Loucy (cell line): ENCODE data around the gene IL6.
"Not testable (repeated sequence)": the region's sequence is repeated elsewhere in the genome, so short reads cannot be mapped to it uniquely, and the experiment has no call there.

Source experiments
- H2AFZ ChIP-seq: fragments of 200-600 bp; sonication (generic); 2 replicates; pipeline ENCODE4 v1.6.0; 2016; ENCODE audit warnings: antibody characterized with exemption, mild to moderate bottlenecking, low read length, moderate library complexity
- H3F3A ChIP-seq: fragments of 200-600 bp; 2 replicates; pipeline ENCODE4 v1.6.0; 2016; ENCODE audit warnings: antibody characterized with exemption, low read depth, mild to moderate bottlenecking
- H3K27me3 ChIP-seq: fragments of 200-600 bp; sonication (generic); 2 replicates; pipeline ENCODE4 v1.6.1; 2014; ENCODE audit warnings: low read length, mild to moderate bottlenecking; ENCODE audit not compliant: insufficient read depth, poor library complexity, severe bottlenecking
- H3K36me3 ChIP-seq: fragments of 200-600 bp; sonication (generic); 2 replicates; pipeline ENCODE4 v1.6.1; 2016; ENCODE audit warnings: low read length; ENCODE audit not compliant: insufficient read depth
- H3K4me1 ChIP-seq: fragments of 200-600 bp; sonication (generic); 2 replicates; pipeline ENCODE4 v1.5.1; 2014; ENCODE audit warnings: low read length, mild to moderate bottlenecking; ENCODE audit not compliant: insufficient read depth, poor library complexity, severe bottlenecking
- H3K4me2 ChIP-seq: fragments of 200-600 bp; sonication (generic); 2 replicates; pipeline ENCODE4 v1.6.0; 2014; ENCODE audit warnings: antibody characterized with exemption, low read length, low read depth, mild to moderate bottlenecking; ENCODE audit not compliant: poor library complexity, severe bottlenecking
- H3K4me3 ChIP-seq: fragments of 200-600 bp; sonication (generic); 2 replicates; pipeline ENCODE4 v1.5.1; 2014; ENCODE audit warnings: low read length, mild to moderate bottlenecking, mixed read lengths; ENCODE audit not compliant: poor library complexity, severe bottlenecking
- H3K79me2 ChIP-seq: fragments of 200-600 bp; sonication (generic); 2 replicates; pipeline ENCODE4 v1.6.1; 2014; ENCODE audit warnings: low read length; ENCODE audit not compliant: insufficient read depth
- H3K9ac ChIP-seq: fragments of 200-600 bp; sonication (generic); 2 replicates; pipeline ENCODE4 v1.6.0; 2014; ENCODE audit warnings: mild to moderate bottlenecking, low read depth, low read length, moderate library complexity; ENCODE audit not compliant: poor library complexity, severe bottlenecking
- H3K9me2 ChIP-seq: fragments of 200-600 bp; sonication (generic); replicated peaks from 2 replicates; pipeline ENCODE4 v1.6.1; 2016; ENCODE audit warnings: low read depth, low read length, mixed read lengths
- H3K9me3 ChIP-seq: fragments of 200-600 bp; sonication (generic); 2 replicates; pipeline ENCODE4 v1.6.1; 2014; ENCODE audit warnings: mild to moderate bottlenecking, antibody characterized with exemption, low read length, low read depth; ENCODE audit not compliant: insufficient read depth
- H4K20me1 ChIP-seq: fragments of 200-600 bp; sonication (generic); 2 replicates; pipeline ENCODE4 v1.6.0; 2014; ENCODE audit warnings: antibody characterized with exemption, low read length, mild to moderate bottlenecking; ENCODE audit not compliant: insufficient read depth, poor library complexity, severe bottlenecking
- EZH2phosphoT487 ChIP-seq: fragments of 200-600 bp; IDR thresholded peaks from 2 replicates; pipeline ENCODE4 v1.6.1; 2018; ENCODE audit warnings: antibody characterized with exemption, mild to moderate bottlenecking, moderate library complexity, borderline replicate concordance
- TF ChIP-seq, protein P1 (sequence below): fragments of 200-600 bp; sonication (generic); conservative IDR thresholded peaks from 2 replicates; pipeline ENCODE4 v1.5.1; 2014; ENCODE audit warnings: mild to moderate bottlenecking, antibody characterized with exemption, low read length

The IL6 gene

DNA sequence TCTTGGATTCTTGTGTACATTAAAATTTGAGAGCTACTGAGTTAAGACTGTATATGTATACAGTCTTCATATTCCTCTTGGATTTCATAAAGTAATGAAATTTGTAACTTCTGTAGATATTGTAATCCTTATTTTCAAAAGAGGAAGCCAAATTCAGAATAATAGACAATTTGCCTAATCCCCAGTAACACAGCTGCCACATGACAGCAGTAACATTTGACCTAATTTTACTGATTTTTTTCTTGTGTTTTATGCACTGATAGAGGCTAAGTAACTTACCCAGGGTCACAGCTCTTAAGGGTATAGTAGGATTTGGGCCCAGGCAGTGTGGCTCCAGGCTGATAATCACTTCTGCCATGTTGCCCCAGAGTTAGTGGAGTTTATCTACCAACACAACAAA is 40.4 kb upstream of the IL6 start:
- H3K36me3 ChIP-seq, result no peaks in the 10 kb centered on the region
- no peaks in the 10 kb centered on the region for H3K27me3 ChIP-seq
- no peaks in the 10 kb centered on the region for H3K79me2 ChIP-seq
- TF ChIP-seq EZH2phosphoT487, result no peak
- H3K4me3 ChIP-seq, result no peak overlapping the region
- no peaks in the 10 kb centered on the region for H3K9me2 ChIP-seq
- no peaks in the 10 kb centered on the region for H3F3A ChIP-seq
- no peak overlapping the region for H2AFZ ChIP-seq
- H3K4me2 ChIP-seq, result no peak overlapping the region
- no peaks in the 10 kb centered on the region for H3K4me1 ChIP-seq
- H4K20me1 ChIP-seq, result no peaks in the 10 kb centered on the region
- H3K9ac ChIP-seq, result no peak overlapping the region
- no peaks in the 10 kb centered on the region for H3K9me3 ChIP-seq

- no peaks in the 10 kb centered on the region for H3K4me1 ChIP-seq
- no peak overlapping the region for H3K4me3 ChIP-seq
- no peaks in the 10 kb centered on the region for H3K9me2 ChIP-seq
- H3K36me3 ChIP-seq, result no peaks in the 10 kb centered on the region
- no peaks in the 10 kb centered on the region for H3K9me3 ChIP-seq
- no peak overlapping the region for H2AFZ ChIP-seq
- no peaks in the 10 kb centered on the region for H3K79me2 ChIP-seq
- H3F3A ChIP-seq, result no peaks in the 10 kb centered on the region
- no peak overlapping the region for H3K9ac ChIP-seq
- no peak overlapping the region for H3K4me2 ChIP-seq
- H3K27me3 ChIP-seq, result no peaks in the 10 kb centered on the region
- TF ChIP-seq EZH2phosphoT487, result no peak
- TF ChIP-seq, protein P1, sequence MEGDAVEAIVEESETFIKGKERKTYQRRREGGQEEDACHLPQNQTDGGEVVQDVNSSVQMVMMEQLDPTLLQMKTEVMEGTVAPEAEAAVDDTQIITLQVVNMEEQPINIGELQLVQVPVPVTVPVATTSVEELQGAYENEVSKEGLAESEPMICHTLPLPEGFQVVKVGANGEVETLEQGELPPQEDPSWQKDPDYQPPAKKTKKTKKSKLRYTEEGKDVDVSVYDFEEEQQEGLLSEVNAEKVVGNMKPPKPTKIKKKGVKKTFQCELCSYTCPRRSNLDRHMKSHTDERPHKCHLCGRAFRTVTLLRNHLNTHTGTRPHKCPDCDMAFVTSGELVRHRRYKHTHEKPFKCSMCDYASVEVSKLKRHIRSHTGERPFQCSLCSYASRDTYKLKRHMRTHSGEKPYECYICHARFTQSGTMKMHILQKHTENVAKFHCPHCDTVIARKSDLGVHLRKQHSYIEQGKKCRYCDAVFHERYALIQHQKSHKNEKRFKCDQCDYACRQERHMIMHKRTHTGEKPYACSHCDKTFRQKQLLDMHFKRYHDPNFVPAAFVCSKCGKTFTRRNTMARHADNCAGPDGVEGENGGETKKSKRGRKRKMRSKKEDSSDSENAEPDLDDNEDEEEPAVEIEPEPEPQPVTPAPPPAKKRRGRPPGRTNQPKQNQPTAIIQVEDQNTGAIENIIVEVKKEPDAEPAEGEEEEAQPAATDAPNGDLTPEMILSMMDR, result no peak
- no peaks in the 10 kb centered on the region for H4K20me1 ChIP-seq
These were observed 38.9 kb upstream of the IL6 start for GRCh38 chr7:22688084-22688483.

DNA sequence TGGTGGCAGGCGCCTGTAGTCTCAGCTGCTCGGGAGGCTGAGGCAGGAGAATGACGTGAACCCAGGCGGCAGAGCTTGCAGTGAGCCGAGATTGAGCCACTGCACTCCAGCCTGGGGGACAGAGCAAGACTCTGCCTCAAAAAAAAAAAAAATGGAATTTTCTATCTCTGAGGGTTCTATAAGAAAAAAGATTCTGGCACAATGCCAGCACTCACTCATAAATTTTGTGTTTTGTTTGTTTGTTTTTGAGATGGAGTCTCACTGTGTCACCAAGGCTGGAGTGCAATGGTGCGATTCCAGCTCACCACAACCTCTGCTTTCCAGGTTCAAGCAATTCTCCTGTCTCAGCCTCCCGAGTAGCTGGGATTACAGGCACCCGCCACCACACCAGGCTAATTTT is 38.1 kb upstream of the IL6 start:
- not testable (repeated sequence) for H3K9me3 ChIP-seq, H3F3A ChIP-seq, H3K4me3 ChIP-seq, H4K20me1 ChIP-seq, H3K9ac ChIP-seq, H2AFZ ChIP-seq, H3K4me1 ChIP-seq, H3K79me2 ChIP-seq, H3K36me3 ChIP-seq, H3K4me2 ChIP-seq, H3K9me2 ChIP-seq, H3K27me3 ChIP-seq

DNA sequence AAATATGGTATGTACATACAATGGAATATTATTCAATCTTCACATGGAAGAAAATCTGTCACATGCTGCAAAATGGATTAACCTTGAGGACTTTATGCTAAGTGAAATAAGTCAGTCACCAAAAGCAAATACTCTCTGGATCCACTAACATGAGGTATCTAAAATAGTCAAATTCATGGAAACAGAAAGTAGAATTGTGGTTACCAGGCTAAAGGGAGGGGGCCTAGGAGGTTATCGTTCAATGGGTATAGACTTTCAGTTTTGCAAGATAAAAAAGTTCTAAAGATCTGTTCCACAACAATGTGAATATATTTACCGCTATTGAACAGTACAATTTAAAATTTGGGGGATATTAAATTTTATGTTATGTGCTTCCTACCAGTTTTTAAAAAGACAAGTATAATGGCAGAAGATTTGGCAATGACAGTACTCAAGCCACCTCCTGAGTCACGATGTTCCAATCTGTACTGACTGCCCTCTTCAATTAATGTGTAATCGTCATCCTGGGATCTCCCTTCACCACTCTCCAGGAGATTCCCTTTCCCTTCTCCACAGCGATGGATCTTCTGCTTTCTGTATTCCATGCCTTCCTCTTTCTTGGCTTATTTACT is 32.3 kb upstream of the IL6 start:
- no peaks in the 10 kb centered on the region for H3K27me3 ChIP-seq
- TF ChIP-seq, protein P1, result no peak
- TF ChIP-seq EZH2phosphoT487, result no peak
- H3K4me1 ChIP-seq, result peaks cover 7% of the 10 kb centered on the region
- H3K79me2 ChIP-seq, result no peaks in the 10 kb centered on the region
- no peaks in the 10 kb centered on the region for H3F3A ChIP-seq
- no peak overlapping the region for H3K9ac ChIP-seq
- H3K4me3 ChIP-seq, result no peak overlapping the region
- H2AFZ ChIP-seq, result no peak overlapping the region
- H4K20me1 ChIP-seq, result no peaks in the 10 kb centered on the region
- no peak overlapping the region for H3K4me2 ChIP-seq
- no peaks in the 10 kb centered on the region for H3K9me3 ChIP-seq
- no peaks in the 10 kb centered on the region for H3K36me3 ChIP-seq
- no peaks in the 10 kb centered on the region for H3K9me2 ChIP-seq
